PC-3 (cell line): ENCODE data around the gene GCDH. TPM values are rescaled to one million over a fixed set of nuclear protein-coding genes. Genes with fewer than 3 reads are reported as not detected.

Experiments
- ATAC-seq: fragments of 200-7000 bp; cut with Tn5 transposase; 2 replicates; pipeline ENCODE4 v1.9.1; 2020; ENCODE audit warnings: mild to moderate bottlenecking, moderate library complexity
- BruUV-seq: library from RNA; stranded (reverse); fragments of 400-500 nt; replicated peaks from 2 replicates; lab custom pipeline; 2021; lab: Mats Ljungman, UMichigan
- CTCF ChIA-PET: fragments of 300-600 bp; sonication (Branson Sonifier 250); formaldehyde crosslinking; loops from one replicate; lab custom pipeline; 2022; ENCODE audit warnings: antibody characterized with exemption; lab: Charles Lee
- POLR2A ChIA-PET: fragments of 300-600 bp; sonication (Branson Sonifier 250); formaldehyde crosslinking; loops from one replicate; lab custom pipeline; 2022; ENCODE audit warnings: antibody characterized with exemption; ENCODE audit not compliant: unreplicated experiment; lab: Charles Lee
- DNase-seq: peaks from one replicate; pipeline ENCODE4 v3.0.0-alpha.2; 2015
- H2AFZ ChIP-seq: fragments of 300-600 bp; sonication (generic); 2 replicates; pipeline ENCODE4 v1.6.0; 2016; ENCODE audit warnings: antibody characterized with exemption, low read length
- H3F3A ChIP-seq: fragments of 300-600 bp; sonication (generic); one replicate; pipeline ENCODE4 v1.6.0; 2017; ENCODE audit warnings: antibody characterized with exemption, low read length, control low read depth, mild to moderate bottlenecking; ENCODE audit not compliant: unreplicated experiment
- H3K27ac ChIP-seq: fragments of 300-600 bp; sonication (generic); 2 replicates; pipeline ENCODE4 v1.5.1; 2016; ENCODE audit warnings: mild to moderate bottlenecking, low read length
- H3K27me3 ChIP-seq: fragments of 300-600 bp; sonication (generic); 2 replicates; pipeline ENCODE4 v1.6.1; 2016; ENCODE audit warnings: low read length, mixed read lengths
- H3K36me3 ChIP-seq: fragments of 300-600 bp; sonication (generic); 2 replicates; pipeline ENCODE4 v1.6.1; 2016; ENCODE audit warnings: low read depth, mixed run types, low read length, mixed read lengths
- H3K4me1 ChIP-seq: fragments of 300-600 bp; sonication (generic); 2 replicates; pipeline ENCODE4 v1.5.1; 2016; ENCODE audit warnings: low read length; ENCODE audit not compliant: insufficient read depth
- H3K4me2 ChIP-seq: fragments of 300-600 bp; sonication (generic); 2 replicates; pipeline ENCODE4 v1.6.0; 2016; ENCODE audit warnings: low read length
- H3K4me3 ChIP-seq: fragments of 300-600 bp; sonication (generic); 2 replicates; pipeline ENCODE4 v1.5.1; 2016; ENCODE audit warnings: mild to moderate bottlenecking, low read length, mixed read lengths
- H3K79me2 ChIP-seq: fragments of 300-600 bp; sonication (generic); 2 replicates; pipeline ENCODE4 v1.6.1; 2017; ENCODE audit warnings: low read length, mixed read lengths
- H3K9ac ChIP-seq: fragments of 300-600 bp; sonication (generic); 2 replicates; pipeline ENCODE4 v1.6.0; 2016; ENCODE audit warnings: mild to moderate bottlenecking, low read length
- H3K9me2 ChIP-seq: fragments of 300-600 bp; sonication (generic); replicated peaks from 2 replicates; pipeline ENCODE4 v1.6.1; 2016; ENCODE audit warnings: mixed run types, low read length, mixed read lengths
- H3K9me3 ChIP-seq: fragments of 300-600 bp; sonication (generic); 2 replicates; pipeline ENCODE4 v1.6.1; 2016; ENCODE audit warnings: low read length, mixed read lengths
- H4K20me1 ChIP-seq: fragments of 300-600 bp; sonication (generic); 2 replicates; pipeline ENCODE4 v1.6.1; 2016; ENCODE audit warnings: low read length, mixed read lengths
- CTCF ChIP-seq: fragments of 300-600 bp; sonication (generic); conservative IDR thresholded peaks from 2 replicates; pipeline ENCODE4 v1.5.1; 2017; ENCODE audit warnings: antibody characterized with exemption, low read depth, mild to moderate bottlenecking, low read length
- EZH2 ChIP-seq: fragments of 300-600 bp; sonication (generic); IDR thresholded peaks from one replicate; pipeline ENCODE4 v1.6.1; 2017; ENCODE audit warnings: antibody characterized with exemption, mild to moderate bottlenecking, low read length; ENCODE audit not compliant: unreplicated experiment
- EZH2phosphoT487 ChIP-seq: fragments of 300-600 bp; sonication (generic); IDR thresholded peaks from 2 replicates; pipeline ENCODE4 v1.6.1; 2018; ENCODE audit warnings: mild to moderate bottlenecking, antibody characterized with exemption, low read length, borderline replicate concordance
- intact Hi-C: fragments of 100-400 bp; cut with micrococcal nuclease; formaldehyde crosslinking; loops from 2 replicates; pipeline ENCODE4 v1.9.0; 2023
- total RNA-seq: library from RNA; depleted of rRNA; stranded (reverse); fragments of >200 nt; gene quantifications from 2 replicates; pipeline ENCODE4 v1.2.3, GENCODE V29; 2014

The GCDH gene
- total RNA-seq, 1 experiment from 2014 or later: 37.4 TPM

DNA sequence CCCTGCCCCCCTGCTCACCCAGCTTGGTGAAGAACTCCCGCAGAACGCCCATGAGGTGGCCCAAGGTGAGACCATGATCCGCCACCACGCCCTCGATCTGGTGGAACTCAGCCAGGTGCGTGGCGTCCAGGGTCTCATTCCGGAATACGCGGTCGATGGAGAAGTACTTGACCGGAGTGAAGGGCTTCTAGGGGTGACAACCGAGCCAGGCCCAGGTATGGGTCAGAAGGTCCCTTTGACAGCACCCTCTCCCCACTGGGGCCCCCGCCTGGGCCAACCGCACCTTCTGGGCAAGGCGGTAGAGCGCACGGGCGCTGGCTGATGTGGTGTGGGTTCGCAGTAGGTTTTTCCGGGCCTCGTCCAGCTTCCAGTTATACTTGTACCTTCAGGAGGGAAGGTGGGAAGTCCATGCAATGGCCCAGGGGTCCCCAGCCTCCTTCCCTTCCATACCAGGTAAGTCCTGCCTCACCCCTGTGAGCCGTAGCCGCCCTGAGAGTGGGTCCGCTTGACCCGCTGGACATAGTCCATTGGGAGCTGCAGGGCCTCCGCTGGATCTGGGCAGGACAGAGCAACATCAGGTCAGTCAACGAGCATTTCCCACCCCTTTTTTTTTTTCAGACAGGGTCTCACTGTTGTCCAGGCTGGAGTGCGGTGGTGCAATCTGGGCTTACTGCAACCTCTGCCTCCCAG lies 33.8 kb downstream of the GCDH start:
- intact Hi-C loops: no loop called here
- Histone ChIP-seq H3K4me2 (no peak overlapping the region), H3K27me3 (no peaks in the 10 kb centered on the region), H3K9me3 (no peaks in the 10 kb centered on the region), H3K9ac (no peak overlapping the region), H2AFZ (no peak overlapping the region), H4K20me1 (no peaks in the 10 kb centered on the region), H3K9me2 (no peaks in the 10 kb centered on the region), H3K36me3 (peaks cover 60% of the 10 kb centered on the region), H3K27ac (no peak overlapping the region), H3K4me3 (no peak overlapping the region), H3K4me1 (no peaks in the 10 kb centered on the region), H3K79me2 (0 out of 2 replicates have a peak, but pooled peaks cover 4% of the 10 kb centered on the region), H3F3A (no peaks in the 10 kb centered on the region)
- ChIA-PET POLR2A (no interaction called here), CTCF (no interaction called here)
- TF ChIP-seq EZH2phosphoT487 (no peak), EZH2 (no peak)
- no TSS peak for BruUV-seq
- DNase-seq (no peak), ATAC-seq (no peak)

GRCh38 chr19:12930002-12930645 lies 39.2 kb downstream of the GCDH start:
- no peak overlapping the region for H2AFZ ChIP-seq

More at GRCh38 chr19:12930002-12930645, 39.2 kb downstream of the GCDH start:
- no peaks in the 10 kb centered on the region for H3K27me3 ChIP-seq
- no TSS peak for BruUV-seq
- H3K4me3 ChIP-seq: no peak overlapping the region
- ATAC-seq (no peak), DNase-seq (no peak)
- ChIA-PET CTCF (no interaction called here), POLR2A (no interaction called here)
- peaks cover 48% of the 10 kb centered on the region for H3K36me3 ChIP-seq
- H3K9me2 ChIP-seq: no peaks in the 10 kb centered on the region
- no peak overlapping the region for H3K9ac ChIP-seq
- no peaks in the 10 kb centered on the region for H3K9me3 ChIP-seq
- TF ChIP-seq CTCF (peak; percentile 3; the same call in 1 of the 2 replicates), EZH2phosphoT487 (no peak)
- H3K27ac ChIP-seq: no peak overlapping the region
- no peaks in the 10 kb centered on the region for H3F3A ChIP-seq
- peaks cover 14% of the 10 kb centered on the region for H3K4me1 ChIP-seq
- H3K4me2 ChIP-seq: no peak overlapping the region
- intact Hi-C loops: no loop called here
- H3K79me2 ChIP-seq: peaks cover 46% of the 10 kb centered on the region
- H4K20me1 ChIP-seq: 0 out of 2 replicates have a peak, but pooled peaks cover 4% of the 10 kb centered on the region
